GM10248 (cell line): ENCODE results near the gene CEP104.

Experiments
- CTCF ChIA-PET: fragments of 300-600 bp; sonication (Branson Sonifier 250); formaldehyde crosslinking; extraction: SDS; loops from one replicate; lab custom pipeline; 2021; ENCODE audit warnings: antibody characterized with exemption; lab: Yijun Ruan, JAX
- POLR2A ChIA-PET: fragments of 350-650 bp; sonication (Branson Sonifier 250); formaldehyde crosslinking; extraction: SDS; loops from one replicate; lab custom pipeline; 2020; ENCODE audit warnings: antibody characterized with exemption; lab: Yijun Ruan, JAX
- DNase-seq: peaks from one replicate; pipeline ENCODE4 v3.0.0; 2012; ENCODE audit errors: extremely low spot score
- CTCF ChIP-seq: IDR thresholded peaks from 2 replicates; pipeline ENCODE4 v1.5.1; 2012; ENCODE audit warnings: mild to moderate bottlenecking, low read depth; ENCODE audit errors: extremely low read depth, missing control alignments, control extremely low read depth

The CEP104 gene

DNA sequence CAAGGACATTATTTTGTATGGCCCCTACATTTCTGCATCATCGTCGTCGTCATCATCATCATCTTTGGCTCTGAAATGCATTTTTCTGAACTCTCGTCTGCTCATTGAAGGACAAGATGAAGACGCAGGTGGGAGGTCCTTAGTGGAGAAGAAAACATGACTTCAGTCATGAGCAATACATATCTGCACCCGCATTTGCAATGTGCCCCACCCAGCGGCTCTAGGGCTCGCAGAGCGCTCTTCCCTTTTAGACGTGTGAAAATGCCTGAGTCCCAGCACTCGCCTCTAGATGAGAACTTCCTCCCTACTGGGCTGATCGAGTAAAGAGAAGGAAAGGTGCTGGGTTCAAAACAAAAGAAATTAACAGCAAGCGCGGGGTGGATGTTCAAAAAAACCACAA lies 32.9 kb upstream of the CEP104 start:
- CTCF ChIA-PET, result interaction anchor here (0.9 to 1.3 kb wide), 2 partner anchors 17 to 31 kb away, joined by 3 to 4 read pairs; no protein-coding TSS in a partner anchor
- no peak for DNase-seq
- TF ChIP-seq CTCF, result no peak
- POLR2A ChIA-PET, result no interaction called here

- DNase-seq, result no peak
- no peak for TF ChIP-seq CTCF
- ChIA-PET CTCF (interaction anchor here (2.3 kb wide), 1 partner anchor 15 kb away, joined by 6 read pairs; no protein-coding TSS in a partner anchor), POLR2A (no interaction called here)
Observed at GRCh38 chr1:3888301-3888700, 31.3 kb upstream of the CEP104 start.

DNA sequence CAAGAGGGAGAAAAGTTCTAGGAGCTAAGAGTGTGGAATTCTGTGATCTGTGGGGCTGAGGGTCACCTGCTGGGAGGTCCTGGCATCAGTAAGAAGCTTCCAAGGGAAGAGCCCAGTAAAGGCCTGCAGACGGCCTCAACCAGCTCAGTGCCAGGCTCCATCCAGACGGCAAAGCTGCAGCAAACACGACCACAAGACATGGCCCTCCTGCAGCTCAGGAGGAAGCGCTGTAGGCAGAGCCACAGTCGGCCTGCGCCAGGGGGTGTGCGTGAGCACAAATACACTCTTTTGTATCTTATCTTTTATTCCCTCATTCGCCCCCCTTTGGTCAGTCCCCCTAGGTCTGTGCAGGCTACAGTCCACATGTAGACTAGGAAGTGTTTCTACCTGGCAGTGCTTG lies 29.7 kb upstream of the CEP104 start:
- no peak for TF ChIP-seq CTCF
- no peak for DNase-seq
- ChIA-PET CTCF (no interaction called here), POLR2A (no interaction called here)

DNA sequence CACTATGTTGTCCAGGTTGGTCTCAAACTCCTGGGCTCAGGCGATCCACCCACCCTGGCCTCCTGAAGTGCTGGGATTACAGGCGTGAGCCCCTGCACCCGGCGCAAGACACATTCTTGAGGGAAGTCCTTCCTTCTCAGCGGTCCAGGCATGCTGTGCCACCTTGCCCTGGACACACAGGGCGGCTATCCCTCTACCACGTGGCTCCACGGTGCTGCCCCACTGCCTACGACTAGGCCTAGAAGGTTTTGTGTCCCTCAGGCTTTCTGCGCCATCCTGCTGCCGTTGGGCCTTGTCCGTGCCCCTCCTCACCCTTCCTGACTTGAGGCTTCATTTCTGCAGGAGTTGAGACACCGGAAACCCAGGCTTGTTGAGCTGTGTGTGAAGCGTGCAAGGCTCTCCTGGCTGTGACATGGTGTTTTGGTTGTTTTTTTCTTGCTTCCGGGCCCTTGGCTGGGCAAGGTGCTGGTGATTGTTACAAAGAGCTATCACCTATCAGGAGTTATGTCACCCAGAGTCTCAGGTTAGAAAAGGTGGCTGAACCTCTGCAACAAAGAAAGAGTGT lies 29.2 kb upstream of the CEP104 start:
- no peak for DNase-seq
- TF ChIP-seq CTCF, result no peak
- ChIA-PET CTCF (no interaction called here), POLR2A (no interaction called here)

- no peak for DNase-seq
- ChIA-PET CTCF (interaction anchor here (1.1 kb wide), 1 partner anchor 15 kb away, joined by 3 read pairs; no protein-coding TSS in a partner anchor), POLR2A (no interaction called here)
- no peak for TF ChIP-seq CTCF
Observed at GRCh38 chr1:3885611-3886010, 28.6 kb upstream of the CEP104 start.

DNA sequence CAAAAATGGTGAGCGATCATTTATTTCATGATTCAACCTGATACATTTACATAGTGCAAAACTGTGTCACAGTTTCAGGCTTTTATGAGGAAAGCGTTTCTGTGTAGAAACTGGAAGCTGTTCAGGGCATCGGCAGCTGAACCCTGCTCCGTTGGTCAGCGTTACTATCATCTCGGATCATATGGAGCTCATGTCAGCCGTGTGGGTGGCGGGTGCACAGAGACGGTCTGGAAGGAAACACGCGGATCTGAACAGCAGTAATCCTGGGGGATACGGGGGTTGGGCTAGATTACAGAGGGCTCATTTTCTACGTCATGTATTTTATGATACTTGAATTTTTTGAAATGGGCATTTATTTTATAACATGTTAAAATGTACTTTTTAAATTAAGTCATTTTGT lies 28.0 kb upstream of the CEP104 start:
- CTCF ChIA-PET, result interaction anchor here (1.1 kb wide), 1 partner anchor 15 kb away, joined by 3 read pairs; no protein-coding TSS in a partner anchor
- POLR2A ChIA-PET, result no interaction called here
- TF ChIP-seq CTCF, result no peak
- DNase-seq, result no peak
